WTC11 (cell line): Measurements from ENCODE around the gene MAMSTR.

ENCODE experiments used
- JAZF1 ChIP-seq: fragments of 250-450 bp; sonication (Bioruptor Pico); IDR thresholded peaks from 2 replicates; pipeline ENCODE4 v1.9.0; 2021; ENCODE audit warnings: moderate library complexity, mild to moderate bottlenecking, inconsistent platforms
- SMAD4 ChIP-seq: sonication (generic); formaldehyde crosslinking; IDR thresholded peaks from 2 replicates; pipeline ENCODE4 v1.8.0; 2022; ENCODE audit warnings: mild to moderate bottlenecking, missing genetic modification reagents

- TF ChIP-seq SMAD4, result no peak
- TF ChIP-seq JAZF1, result no peak
Measured at GRCh38 chr19:48756212-48756611, 36.7 kb upstream of the MAMSTR start.
